Spleen (tissue), 11 donors: Measurements from ENCODE around the gene MRPL32. TPM values are rescaled to one million over a fixed set of nuclear protein-coding genes. Genes with fewer than 3 reads are reported as not detected.
A peak's percentile ranks its signal among the peaks of the same experiment; 100 is the strongest.

Experiments
- DNase-seq: peaks from one replicate; pipeline ENCODE4 v3.0.0-alpha.2; 2020
- H3K27ac ChIP-seq, 8 donors: fragments of 200-600 bp; sonication (generic) in 7 of 8; 1 replicate in 4 of 8; 2 replicates in 4 of 8; pipeline versions ENCODE4 v1.5.0 to v1.8.0; 2016 to 2021; ENCODE audit warnings: inconsistent platforms in 4 of 8, mild to moderate bottlenecking in 4 of 8, moderate library complexity in 1 of 8
- H3K27me3 ChIP-seq, 7 donors: fragments of 200-600 bp; sonication (generic) in 6 of 7; replicated peaks in 1 of 7; 1 replicate in 4 of 7; 2 replicates in 3 of 7; pipeline versions ENCODE4 v1.5.0 to v1.8.0; 2016 to 2021; ENCODE audit warnings: inconsistent platforms in 3 of 7, mild to moderate bottlenecking in 1 of 7
- H3K36me3 ChIP-seq, 6 donors: fragments of 200-600 bp; sonication (generic) in 5 of 6; 1 replicate in 4 of 6; 2 replicates in 2 of 6; pipeline versions ENCODE4 v1.5.0 to v1.8.0; 2016 to 2021; ENCODE audit warnings: inconsistent platforms in 2 of 6
- H3K4me1 ChIP-seq, 6 donors: fragments of 200-600 bp; sonication (generic) in 5 of 6; 1 replicate in 3 of 6; 2 replicates in 3 of 6; pipeline versions ENCODE4 v1.5.0 to v1.8.0; 2016 to 2021; ENCODE audit warnings: inconsistent platforms in 3 of 6
- H3K4me3 ChIP-seq, 8 donors: fragments of 200-600 bp; sonication (generic) in 7 of 8; 1 replicate in 4 of 8; 2 replicates in 4 of 8; pipeline versions ENCODE4 v1.5.0 to v1.8.0; 2016 to 2021; ENCODE audit warnings: inconsistent platforms in 4 of 8, mild to moderate bottlenecking in 4 of 8, moderate library complexity in 2 of 8
- H3K9me3 ChIP-seq, 8 donors: fragments of 200-600 bp; sonication (generic) in 7 of 8; 1 replicate in 4 of 8; 2 replicates in 4 of 8; pipeline versions ENCODE4 v1.5.0 to v1.8.0; 2016 to 2021; ENCODE audit warnings: inconsistent platforms in 4 of 8
- POLR2A ChIP-seq, 3 donors: fragments of 450-650 bp; IDR thresholded peaks; one replicate each; pipeline ENCODE4 v1.5.1; 2017; ENCODE audit warnings: antibody characterized with exemption in 3 of 3, mild to moderate bottlenecking in 1 of 3
- POLR2AphosphoS5 ChIP-seq, 3 donors: sonication (generic); formaldehyde crosslinking; IDR thresholded peaks; one replicate each; pipeline ENCODE4 v1.5.1; 2017; ENCODE audit warnings: antibody characterized with exemption in 3 of 3
- WGBS, 5 donors: extraction: QIAGEN DNeasy Blood & Tissue Kit in 3 of 5; methylation state at CpG; one replicate each; pipeline versions ENCODE4 v1.1.5 to v1.1.7; 2013 to 2018; 5-methylcytosine and 5-hydroxymethylcytosine counted together
- intact Hi-C: fragments of 100-400 bp; cut with DNase I; formaldehyde crosslinking; loops from one replicate; pipeline ENCODE4 v1.15.0; 2023; ENCODE audit warnings: low total_unique reads
- polyA plus RNA-seq, 3 donors: library from polyadenylated mRNA; stranded (reverse); fragments of 200-250 nt; gene quantifications; one replicate each; pipeline ENCODE4 v1.2.1, GENCODE V29; 2013
- total RNA-seq, 7 donors: library from RNA; depleted of rRNA in 3 of 7; stranded (reverse); fragments of >200 nt in 3 of 7; fragmentation: NEBNext Ultra II Directional in 4 of 7; extraction: Animal tissue kit (Norgen Biotek cat#: 25700) in 4 of 7; gene quantifications; one replicate each; pipeline versions ENCODE4 v1.1.0 to v1.2.1, GENCODE V29; 2016 to 2021
- TF ChIP-seq, protein P1 (sequence below), 11 experiments: fragments of 200-600 bp in 7 of 11; fragments of 450-650 bp in 4 of 11; sonication (generic) in 4 of 11; IDR thresholded peaks in 8 of 11; conservative IDR thresholded peaks in 3 of 11; 1 replicate in 7 of 11; 2 replicates in 4 of 11; pipeline versions ENCODE4 v1.4.0 to v1.8.0; 2016 to 2021; ENCODE audit warnings: antibody characterized with exemption in 11 of 11, inconsistent platforms in 4 of 11, mild to moderate bottlenecking in 1 of 11
- donor health status: healthy with polysubstance abuse.
- donor health status: DM: no; HTN: no; CAD: no; lungs with moderate emphysema.
- donor health status: DM: no; HTN: no; CAD: no.
- donor health status: Bipolar disorder and iron deficiency.
- donor health status: healthy.
- donor health status: DM: no; HTN: no; CAD: no.
- donor health status: DM: yes; HTN: yes; CAD: no.

Gene MRPL32
- total and polyA plus RNA-seq, 10 donors = 27.7 to 59.4 (median 36.9) TPM

GRCh38 chr7:42928754-42929153, 3.4 kb upstream of the MRPL32 start:
- no peak for TF ChIP-seq POLR2A (IDR thresholded peaks at IDR 0.05)
- TF ChIP-seq POLR2AphosphoS5 (IDR thresholded peaks at IDR 0.05) = no peak
- TF ChIP-seq, protein P1, sequence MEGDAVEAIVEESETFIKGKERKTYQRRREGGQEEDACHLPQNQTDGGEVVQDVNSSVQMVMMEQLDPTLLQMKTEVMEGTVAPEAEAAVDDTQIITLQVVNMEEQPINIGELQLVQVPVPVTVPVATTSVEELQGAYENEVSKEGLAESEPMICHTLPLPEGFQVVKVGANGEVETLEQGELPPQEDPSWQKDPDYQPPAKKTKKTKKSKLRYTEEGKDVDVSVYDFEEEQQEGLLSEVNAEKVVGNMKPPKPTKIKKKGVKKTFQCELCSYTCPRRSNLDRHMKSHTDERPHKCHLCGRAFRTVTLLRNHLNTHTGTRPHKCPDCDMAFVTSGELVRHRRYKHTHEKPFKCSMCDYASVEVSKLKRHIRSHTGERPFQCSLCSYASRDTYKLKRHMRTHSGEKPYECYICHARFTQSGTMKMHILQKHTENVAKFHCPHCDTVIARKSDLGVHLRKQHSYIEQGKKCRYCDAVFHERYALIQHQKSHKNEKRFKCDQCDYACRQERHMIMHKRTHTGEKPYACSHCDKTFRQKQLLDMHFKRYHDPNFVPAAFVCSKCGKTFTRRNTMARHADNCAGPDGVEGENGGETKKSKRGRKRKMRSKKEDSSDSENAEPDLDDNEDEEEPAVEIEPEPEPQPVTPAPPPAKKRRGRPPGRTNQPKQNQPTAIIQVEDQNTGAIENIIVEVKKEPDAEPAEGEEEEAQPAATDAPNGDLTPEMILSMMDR (IDR thresholded peaks at IDR 0.05 in 8 of 11, conservative IDR thresholded peaks at IDR 0.05 in 3 of 11) = no peak
- no peak for DNase-seq
- Histone ChIP-seq H3K36me3 (peaks cover 2 to 43% (median 28%) of the 10 kb centered on the region in 6 donors), H3K27me3 (no peaks in the 10 kb centered on the region), H3K4me1 (peaks cover 24 to 92% (median 69%) of the 10 kb centered on the region in 6 donors), H3K9me3 (no peaks in the 10 kb centered on the region), H3K27ac (no peak overlapping the region), H3K4me3 (no peak overlapping the region)
- intact Hi-C loops = no loop called here
- 61 to 85% (median 78%) methylated on average over 3 of the region's 3 CpGs for WGBS, 5 donors

DNA sequence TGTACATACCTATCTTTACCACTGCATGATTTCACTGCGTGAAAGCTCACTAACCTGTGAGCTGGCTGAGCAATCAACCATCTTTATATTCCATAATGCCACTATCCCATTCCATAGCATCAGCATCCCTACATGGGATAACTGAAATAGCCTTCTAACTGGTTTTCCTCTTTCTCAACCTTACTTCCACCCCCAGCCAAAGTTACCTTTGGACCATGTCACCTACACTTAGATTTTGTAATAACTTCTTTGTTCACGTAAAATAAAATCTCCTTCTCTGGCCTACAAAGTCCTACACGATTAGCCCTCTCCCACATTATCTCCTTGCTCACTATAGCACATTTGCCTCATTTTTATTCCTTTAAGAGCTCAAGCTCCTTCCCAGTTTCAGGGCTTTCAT, 2.7 kb upstream of the MRPL32 start:
- no peak overlapping the region for H3K4me3 ChIP-seq

DNA sequence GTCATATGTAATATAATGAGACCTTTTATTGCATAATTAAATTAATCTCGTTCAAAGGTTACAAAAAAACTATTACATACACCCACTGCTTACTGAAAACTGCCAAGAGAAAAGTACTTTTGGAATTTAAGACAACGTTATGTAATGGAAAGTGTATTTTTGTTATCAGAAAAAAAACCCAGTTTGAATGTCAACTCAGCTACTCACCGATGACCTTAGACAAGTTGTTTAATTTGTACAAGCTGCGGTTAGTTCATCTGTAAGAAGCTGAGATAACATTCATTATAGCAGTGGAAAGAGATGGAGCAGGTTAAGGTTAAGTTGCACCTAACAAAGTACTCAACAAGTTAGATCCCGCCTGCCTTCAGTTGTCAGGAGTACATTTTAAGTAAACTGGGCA, 1.3 kb upstream of the MRPL32 start:
- no peaks in the 10 kb centered on the region for H3K27me3 ChIP-seq
- TF ChIP-seq, protein P1 (IDR thresholded peaks at IDR 0.05 in 8 of 11, conservative IDR thresholded peaks at IDR 0.05 in 3 of 11) = no peak
- TF ChIP-seq POLR2AphosphoS5 (IDR thresholded peaks at IDR 0.05) = no peak
- no peak for TF ChIP-seq POLR2A (IDR thresholded peaks at IDR 0.05)
- H3K4me1 ChIP-seq = peaks cover 31 to 91% (median 73%) of the 10 kb centered on the region in 6 donors
- 19 to 30% (median 21%) methylated on average over 5 of the region's 5 CpGs for WGBS, 5 donors
- peak overlapping the region; percentile 79 to 97 (median 88) for H3K4me3 ChIP-seq
- peaks cover 0 to 33% (median 20%) of the 10 kb centered on the region in 6 donors for H3K36me3 ChIP-seq
- no peak for DNase-seq
- peak overlapping the region in 4 of 8 donors; percentile 82 to 92 (median 88) for H3K27ac ChIP-seq
- H3K9me3 ChIP-seq = no peaks in the 10 kb centered on the region
- intact Hi-C loops = loop anchor here (10.0 kb wide), 1 partner anchor 904 kb away; no protein-coding TSS in a partner anchor

More for the DNA sequence above, 2.7 kb upstream of the MRPL32 start:
- Histone ChIP-seq H3K36me3 (peaks cover 2 to 36% (median 22%) of the 10 kb centered on the region in 6 donors), H3K9me3 (no peaks in the 10 kb centered on the region), H3K4me1 (peaks cover 28 to 92% (median 75%) of the 10 kb centered on the region in 6 donors), H3K27ac (no peak overlapping the region), H3K27me3 (no peaks in the 10 kb centered on the region)
- intact Hi-C loops = no loop called here
- TF ChIP-seq POLR2A (IDR thresholded peaks at IDR 0.05) (no peak), POLR2AphosphoS5 (IDR thresholded peaks at IDR 0.05) (no peak)
- TF ChIP-seq, protein P1 (IDR thresholded peaks at IDR 0.05 in 8 of 11, conservative IDR thresholded peaks at IDR 0.05 in 3 of 11) = no peak
- DNase-seq = no peak
- WGBS, 5 donors = 55 to 74% (median 65%) methylated on average over 3 of the region's 3 CpGs

GRCh38 chr7:42931447-42931833, 736 bp upstream of the MRPL32 start:
- H3K4me3 ChIP-seq = peak overlapping the region; percentile 79 to 97 (median 88)
- TF ChIP-seq POLR2A (IDR thresholded peaks at IDR 0.05) (no peak), POLR2AphosphoS5 (IDR thresholded peaks at IDR 0.05) (no peak)
- TF ChIP-seq, protein P1 (IDR thresholded peaks at IDR 0.05 in 8 of 11, conservative IDR thresholded peaks at IDR 0.05 in 3 of 11) = no peak
- no peaks in the 10 kb centered on the region for H3K9me3 ChIP-seq
- H3K27ac ChIP-seq = peak overlapping the region; percentile 68 to 92 (median 86)
- 0 to 1% (median 0%) methylated on average over 12 of the region's 12 CpGs for WGBS, 5 donors
- no peaks in the 10 kb centered on the region for H3K27me3 ChIP-seq
- peaks cover 0 to 33% (median 21%) of the 10 kb centered on the region in 6 donors for H3K36me3 ChIP-seq
- peaks cover 31 to 89% (median 70%) of the 10 kb centered on the region in 6 donors for H3K4me1 ChIP-seq
- no peak for DNase-seq
- intact Hi-C loops = loop anchor here (10.0 kb wide), 1 partner anchor 903 kb away; no protein-coding TSS in a partner anchor
